Trophoblast cell (in vitro differentiated cells and primary cell): Measurements from ENCODE around the gene CYP27B1.

ENCODE experiments used
- DNase-seq, 2 donors: peaks; one replicate each; pipeline ENCODE4 v3.0.0-alpha.2; 2016
- H2AFZ ChIP-seq: 2 replicates; pipeline ENCODE4 v1.6.1; 2013; ENCODE audit warnings: low read length, moderate library complexity, mild to moderate bottlenecking; ENCODE audit not compliant: insufficient read depth, poor library complexity
- H2AK5ac ChIP-seq: 2 replicates; pipeline ENCODE4 v1.6.1; 2013; ENCODE audit warnings: mild to moderate bottlenecking, low read length
- H2BK120ac ChIP-seq: 2 replicates; pipeline ENCODE4 v1.6.1; 2013; ENCODE audit warnings: low read length, mild to moderate bottlenecking, moderate library complexity; ENCODE audit not compliant: insufficient read depth, poor library complexity
- H2BK12ac ChIP-seq: 2 replicates; pipeline ENCODE4 v1.6.1; 2013; ENCODE audit warnings: mild to moderate bottlenecking, low read length, moderate library complexity
- H2BK5ac ChIP-seq: 2 replicates; pipeline ENCODE4 v1.6.1; 2013; ENCODE audit warnings: low read length, low read depth, moderate library complexity, mild to moderate bottlenecking; ENCODE audit not compliant: poor library complexity
- H3K14ac ChIP-seq: 2 replicates; pipeline ENCODE4 v1.6.1; 2013; ENCODE audit warnings: mild to moderate bottlenecking, low read length
- H3K18ac ChIP-seq: 2 replicates; pipeline ENCODE4 v1.6.1; 2013; ENCODE audit warnings: mild to moderate bottlenecking, low read length
- H3K23ac ChIP-seq: 2 replicates; pipeline ENCODE4 v1.6.1; 2013; ENCODE audit warnings: low read length
- H3K27ac ChIP-seq: 2 replicates; pipeline ENCODE4 v1.5.1; 2013; ENCODE audit warnings: low read depth, mild to moderate bottlenecking, inconsistent platforms, low read length, moderate library complexity
- H3K27me3 ChIP-seq: 2 replicates; pipeline ENCODE4 v1.6.1; 2013; ENCODE audit warnings: inconsistent platforms, mild to moderate bottlenecking, low read length, moderate library complexity; ENCODE audit not compliant: insufficient read depth
- H3K36me3 ChIP-seq, 2 experiments: 1 replicate in 1 of 2; 2 replicates in 1 of 2; pipeline ENCODE4 v1.6.1; 2013; ENCODE audit warnings: low read length in 2 of 2, mild to moderate bottlenecking in 2 of 2, moderate library complexity in 1 of 2; ENCODE audit not compliant: insufficient read depth in 2 of 2, control insufficient read depth in 1 of 2
- H3K4ac ChIP-seq: 2 replicates; pipeline ENCODE4 v1.6.1; 2013; ENCODE audit warnings: low read depth, mild to moderate bottlenecking, low read length, moderate library complexity
- H3K4me1 ChIP-seq, 2 experiments: 1 replicate in 1 of 2; 2 replicates in 1 of 2; pipeline ENCODE4 v1.6.1; 2013; ENCODE audit warnings: low read length in 2 of 2, mild to moderate bottlenecking in 2 of 2, moderate library complexity in 1 of 2; ENCODE audit not compliant: insufficient read depth in 2 of 2, control insufficient read depth in 1 of 2
- H3K4me2 ChIP-seq: 2 replicates; pipeline ENCODE4 v1.6.1; 2013; ENCODE audit warnings: inconsistent platforms, mild to moderate bottlenecking, low read length, moderate library complexity
- H3K4me3 ChIP-seq: 2 replicates; pipeline ENCODE4 v1.5.1; 2013; ENCODE audit warnings: mild to moderate bottlenecking, low read depth, low read length, inconsistent platforms
- H3K79me1 ChIP-seq: one replicate; pipeline ENCODE4 v1.6.1; 2013; ENCODE audit warnings: low read length
- H3K79me2 ChIP-seq: 2 replicates; pipeline ENCODE4 v1.6.1; 2013; ENCODE audit warnings: low read length, mild to moderate bottlenecking; ENCODE audit not compliant: control insufficient read depth, insufficient read depth, poor library complexity
- H3K9ac ChIP-seq: 2 replicates; pipeline ENCODE4 v1.6.1; 2013; ENCODE audit warnings: mild to moderate bottlenecking, low read length
- H3K9me3 ChIP-seq: 2 replicates; pipeline ENCODE4 v1.6.1; 2013; ENCODE audit warnings: low read depth, mild to moderate bottlenecking, control low read depth, inconsistent platforms, low read length; ENCODE audit not compliant: insufficient read depth
- H4K12ac ChIP-seq: 2 replicates; pipeline ENCODE4 v1.6.1; 2013; ENCODE audit warnings: low read depth, mild to moderate bottlenecking, low read length, moderate library complexity
- H4K8ac ChIP-seq: 2 replicates; pipeline ENCODE4 v1.6.1; 2013; ENCODE audit warnings: low read depth, mild to moderate bottlenecking, low read length, moderate library complexity
- H4K91ac ChIP-seq: one replicate; pipeline ENCODE4 v1.6.1; 2013; ENCODE audit warnings: low read depth, mild to moderate bottlenecking, low read length, moderate library complexity
- WGBS: extraction: QIAGEN DNeasy Blood & Tissue Kit; methylation state at CpG from one replicate; pipeline ENCODE4 v1.1.7; 2013; ENCODE audit warnings: missing lambda C conversion rate; ENCODE audit not compliant: insufficient read length, insufficient coverage; ENCODE audit errors: extremely low coverage; 5-methylcytosine and 5-hydroxymethylcytosine counted together

CYP27B1 gene

DNA sequence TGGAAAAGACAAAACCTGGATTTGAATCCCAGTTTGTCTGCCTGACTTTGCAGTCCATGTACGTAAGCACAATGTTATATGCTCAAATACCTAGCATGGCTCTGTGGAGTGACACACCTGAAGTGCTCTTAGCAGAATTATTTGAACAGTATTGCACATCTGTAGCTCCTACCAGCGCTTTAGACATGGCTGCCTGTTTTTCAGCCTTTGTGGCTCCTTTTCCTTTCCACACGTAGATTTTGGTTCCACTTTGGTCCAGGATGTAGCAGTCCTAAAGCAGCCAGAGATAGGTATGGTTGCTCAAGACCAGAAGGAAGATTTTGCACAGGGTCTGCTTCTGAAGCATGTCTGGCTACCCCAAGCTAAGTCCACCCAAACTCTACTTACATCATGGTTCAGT is 42.5 kb upstream of the CYP27B1 start:
- no peak overlapping the region for H2AFZ ChIP-seq
- H3K9me3 ChIP-seq: no peaks in the 10 kb centered on the region
- no peak overlapping the region for H4K12ac ChIP-seq
- H3K23ac ChIP-seq: no peak overlapping the region
- no peak overlapping the region for H3K9ac ChIP-seq
- H3K79me1 ChIP-seq: no peaks in the 10 kb centered on the region
- H4K91ac ChIP-seq: no peak overlapping the region
- H4K8ac ChIP-seq: no peak overlapping the region
- H3K4ac ChIP-seq: no peak overlapping the region
- no peak overlapping the region for H3K4me3 ChIP-seq
- H3K79me2 ChIP-seq: no peaks in the 10 kb centered on the region
- H3K36me3 ChIP-seq: peaks cover 0 to 13% of the 10 kb centered on the region in 2 experiments
- no peaks in the 10 kb centered on the region for H3K4me1 ChIP-seq
- no peak overlapping the region for H2AK5ac ChIP-seq
- no peak overlapping the region for H2BK120ac ChIP-seq
- H3K18ac ChIP-seq: no peak overlapping the region
- no peak overlapping the region for H3K4me2 ChIP-seq
- H2BK12ac ChIP-seq: no peak overlapping the region
- WGBS: no CpG with 5 or more reads among the region's 3 CpGs
- H2BK5ac ChIP-seq: no peak overlapping the region
- H3K14ac ChIP-seq: no peak overlapping the region
- H3K27ac ChIP-seq: no peak overlapping the region
- H3K27me3 ChIP-seq: no peaks in the 10 kb centered on the region
- no peak for DNase-seq

DNA sequence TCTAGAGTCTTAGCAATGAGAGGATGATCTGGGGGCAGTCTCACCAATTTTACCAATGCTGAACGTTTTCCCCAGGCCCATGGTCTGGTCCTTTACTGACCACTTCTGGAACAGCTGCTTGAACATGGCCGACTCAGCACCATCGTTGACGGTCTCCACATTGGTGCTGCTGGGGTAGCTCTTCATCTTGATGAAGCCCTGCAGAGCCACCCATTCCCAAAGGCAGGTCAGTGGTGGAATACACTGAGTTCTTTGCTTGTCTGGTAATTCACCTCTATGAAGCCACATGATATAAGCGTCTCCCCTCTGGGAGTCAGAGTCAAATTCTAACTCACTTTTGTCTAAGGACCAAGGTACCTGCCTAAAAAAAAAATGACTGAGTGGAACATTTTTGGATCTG is 41.5 kb upstream of the CYP27B1 start:
- H4K8ac ChIP-seq: no peak overlapping the region
- no peak overlapping the region for H3K4me3 ChIP-seq
- H3K4me1 ChIP-seq: no peaks in the 10 kb centered on the region
- no peak for DNase-seq
- no peak overlapping the region for H2BK120ac ChIP-seq
- H2BK12ac ChIP-seq: no peak overlapping the region
- H3K9ac ChIP-seq: no peak overlapping the region
- H3K79me2 ChIP-seq: no peaks in the 10 kb centered on the region
- no peaks in the 10 kb centered on the region for H3K9me3 ChIP-seq
- H4K91ac ChIP-seq: no peak overlapping the region
- H4K12ac ChIP-seq: no peak overlapping the region
- H3K36me3 ChIP-seq: peaks cover 0 to 13% of the 10 kb centered on the region in 2 experiments
- no peak overlapping the region for H3K14ac ChIP-seq
- no CpG with 5 or more reads among the region's 5 CpGs for WGBS
- no peaks in the 10 kb centered on the region for H3K79me1 ChIP-seq
- no peak overlapping the region for H3K4ac ChIP-seq
- no peaks in the 10 kb centered on the region for H3K27me3 ChIP-seq
- H3K4me2 ChIP-seq: no peak overlapping the region
- H2AK5ac ChIP-seq: no peak overlapping the region
- H3K23ac ChIP-seq: no peak overlapping the region
- no peak overlapping the region for H3K18ac ChIP-seq
- no peak overlapping the region for H3K27ac ChIP-seq
- no peak overlapping the region for H2BK5ac ChIP-seq
- H2AFZ ChIP-seq: no peak overlapping the region

DNA sequence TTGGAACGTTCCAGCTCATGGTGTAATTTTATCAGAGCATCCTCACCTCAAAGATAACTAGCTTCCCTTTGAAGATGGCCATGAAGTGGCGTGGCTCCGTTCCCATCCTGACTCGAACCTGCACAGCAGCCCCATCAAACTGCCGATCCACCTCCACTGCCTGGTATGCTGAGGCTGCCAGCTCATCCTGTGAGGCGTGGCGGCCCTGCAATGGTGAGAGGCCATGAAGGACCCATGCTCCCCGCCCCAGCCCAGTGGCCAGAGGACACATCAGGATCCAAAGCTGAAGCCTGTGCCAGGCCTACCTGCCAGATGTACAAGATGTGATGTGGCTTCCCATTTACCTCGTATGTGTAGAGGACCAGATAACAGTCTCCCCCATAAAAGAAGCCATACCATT is 40.4 kb upstream of the CYP27B1 start:
- H3K27ac ChIP-seq: no peak overlapping the region
- no peak overlapping the region for H4K91ac ChIP-seq
- H2AK5ac ChIP-seq: no peak overlapping the region
- H3K4me3 ChIP-seq: no peak overlapping the region
- H3K18ac ChIP-seq: no peak overlapping the region
- no peak overlapping the region for H3K9ac ChIP-seq
- peaks cover 0 to 16% of the 10 kb centered on the region in 2 experiments for H3K36me3 ChIP-seq
- H3K4me1 ChIP-seq: no peaks in the 10 kb centered on the region
- no peak overlapping the region for H4K12ac ChIP-seq
- no peak overlapping the region for H3K23ac ChIP-seq
- H2BK5ac ChIP-seq: no peak overlapping the region
- H2BK120ac ChIP-seq: no peak overlapping the region
- no CpG with 5 or more reads among the region's 9 CpGs for WGBS
- DNase-seq: no peak
- no peaks in the 10 kb centered on the region for H3K79me1 ChIP-seq
- no peak overlapping the region for H2AFZ ChIP-seq
- H3K4ac ChIP-seq: no peak overlapping the region
- no peaks in the 10 kb centered on the region for H3K27me3 ChIP-seq
- no peaks in the 10 kb centered on the region for H3K9me3 ChIP-seq
- H3K14ac ChIP-seq: no peak overlapping the region
- H3K79me2 ChIP-seq: no peaks in the 10 kb centered on the region
- no peak overlapping the region for H2BK12ac ChIP-seq
- H3K4me2 ChIP-seq: no peak overlapping the region
- H4K8ac ChIP-seq: no peak overlapping the region

DNA sequence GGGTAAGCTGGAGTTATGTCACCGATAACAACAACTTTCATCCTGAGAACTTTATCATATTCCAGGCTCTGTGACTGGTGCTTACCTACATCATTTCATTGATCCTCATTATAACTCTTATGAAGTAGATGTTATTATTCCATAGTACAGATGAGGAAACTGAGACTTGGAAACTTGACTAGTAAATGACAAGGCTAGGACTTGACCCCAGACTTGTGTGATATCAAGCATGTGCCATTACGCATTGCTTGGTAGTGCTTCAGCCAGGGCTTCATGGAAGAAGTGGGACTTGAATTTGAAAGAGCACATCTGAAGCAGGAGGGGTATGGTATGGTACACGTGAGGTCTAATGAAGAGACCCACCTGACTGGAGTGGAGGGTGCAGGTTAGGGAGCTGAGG is 39.8 kb upstream of the CYP27B1 start:
- H3K36me3 ChIP-seq: peaks cover 0 to 16% of the 10 kb centered on the region in 2 experiments

More for the DNA sequence above, 39.8 kb upstream of the CYP27B1 start:
- Histone ChIP-seq H3K4me3 (no peak overlapping the region), H2BK120ac (no peak overlapping the region), H3K14ac (no peak overlapping the region), H3K4me1 (no peaks in the 10 kb centered on the region), H3K4ac (no peak overlapping the region), H3K18ac (no peak overlapping the region), H3K9me3 (no peaks in the 10 kb centered on the region), H3K9ac (no peak overlapping the region), H2AK5ac (no peak overlapping the region), H2BK5ac (no peak overlapping the region), H4K12ac (no peak overlapping the region), H3K79me1 (no peaks in the 10 kb centered on the region), H3K27ac (no peak overlapping the region), H3K27me3 (no peaks in the 10 kb centered on the region), H3K23ac (no peak overlapping the region), H4K91ac (no peak overlapping the region), H4K8ac (no peak overlapping the region), H3K79me2 (no peaks in the 10 kb centered on the region), H2BK12ac (no peak overlapping the region), H2AFZ (no peak overlapping the region), H3K4me2 (no peak overlapping the region)
- no CpG with 5 or more reads among the region's 3 CpGs for WGBS
- DNase-seq: no peak
